Astrocyte of the spinal cord (primary cell): Measurements from ENCODE around the gene AFTPH.
"Not testable (repeated sequence)": the region's sequence is repeated elsewhere in the genome, so short reads cannot be mapped to it uniquely, and the experiment has no call there.

Experiments used
- DNase-seq: peaks from one replicate; pipeline ENCODE4 v3.0.0; 2011; ENCODE audit warnings: low read depth, low spot score
- H3K4me3 ChIP-seq: 2 replicates; pipeline ENCODE4 v1.5.1; 2011; ENCODE audit warnings: low read depth, mild to moderate bottlenecking, low read length, moderate library complexity
- in situ Hi-C: cut with HindIII; loops from 2 replicates; pipeline ENCODE4 v1.10.0; 2017; ENCODE audit warnings: low sequenced_read_pairs
- TF ChIP-seq, protein P1 (sequence below): IDR thresholded peaks from 2 replicates; pipeline ENCODE4 v1.5.1; 2012; ENCODE audit warnings: low read depth, mild to moderate bottlenecking, low read length, inconsistent platforms

AFTPH gene

DNA sequence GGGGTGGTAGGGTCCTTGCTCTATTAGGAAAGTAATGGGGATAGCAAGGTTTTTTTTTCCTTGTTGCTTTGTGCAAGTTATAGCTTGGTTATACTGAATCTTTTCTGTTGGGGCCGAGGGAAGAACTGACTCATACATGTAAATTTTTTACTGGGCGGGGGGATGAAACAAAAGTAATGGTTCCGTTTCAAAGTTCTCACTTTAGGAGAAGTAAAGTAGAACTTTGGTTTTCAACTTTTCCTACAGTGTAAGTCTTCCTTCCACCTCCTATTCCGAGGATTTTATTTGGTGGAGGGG, 1.1 kb downstream of the AFTPH start:
- in situ Hi-C loops = no loop called here
- H3K4me3 ChIP-seq = peak overlapping the region; percentile 88
- peak; percentile 28 for DNase-seq
- TF ChIP-seq, protein P1, sequence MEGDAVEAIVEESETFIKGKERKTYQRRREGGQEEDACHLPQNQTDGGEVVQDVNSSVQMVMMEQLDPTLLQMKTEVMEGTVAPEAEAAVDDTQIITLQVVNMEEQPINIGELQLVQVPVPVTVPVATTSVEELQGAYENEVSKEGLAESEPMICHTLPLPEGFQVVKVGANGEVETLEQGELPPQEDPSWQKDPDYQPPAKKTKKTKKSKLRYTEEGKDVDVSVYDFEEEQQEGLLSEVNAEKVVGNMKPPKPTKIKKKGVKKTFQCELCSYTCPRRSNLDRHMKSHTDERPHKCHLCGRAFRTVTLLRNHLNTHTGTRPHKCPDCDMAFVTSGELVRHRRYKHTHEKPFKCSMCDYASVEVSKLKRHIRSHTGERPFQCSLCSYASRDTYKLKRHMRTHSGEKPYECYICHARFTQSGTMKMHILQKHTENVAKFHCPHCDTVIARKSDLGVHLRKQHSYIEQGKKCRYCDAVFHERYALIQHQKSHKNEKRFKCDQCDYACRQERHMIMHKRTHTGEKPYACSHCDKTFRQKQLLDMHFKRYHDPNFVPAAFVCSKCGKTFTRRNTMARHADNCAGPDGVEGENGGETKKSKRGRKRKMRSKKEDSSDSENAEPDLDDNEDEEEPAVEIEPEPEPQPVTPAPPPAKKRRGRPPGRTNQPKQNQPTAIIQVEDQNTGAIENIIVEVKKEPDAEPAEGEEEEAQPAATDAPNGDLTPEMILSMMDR = no peak

DNA sequence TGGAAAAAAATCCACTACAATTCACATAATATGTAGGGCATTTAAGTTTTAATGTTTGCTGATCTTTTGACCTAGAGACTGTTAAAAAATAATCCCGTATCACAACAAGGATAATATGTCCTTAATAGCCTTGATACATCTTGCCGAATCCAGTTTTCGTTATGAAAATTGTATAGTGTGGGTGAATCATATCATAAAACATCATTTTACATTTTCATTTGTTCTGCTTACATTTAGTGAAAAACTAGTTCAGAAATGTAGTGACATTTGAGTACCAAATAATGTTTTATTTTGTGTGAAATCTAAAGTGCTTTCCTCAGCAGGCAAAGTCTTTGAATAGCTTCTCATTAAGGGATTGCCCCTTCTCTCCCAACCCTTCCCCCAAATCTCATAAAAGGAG, 1.9 kb downstream of the AFTPH start:
- TF ChIP-seq, protein P1 = no peak
- in situ Hi-C loops = no loop called here
- no peak overlapping the region for H3K4me3 ChIP-seq
- DNase-seq = no peak

DNA sequence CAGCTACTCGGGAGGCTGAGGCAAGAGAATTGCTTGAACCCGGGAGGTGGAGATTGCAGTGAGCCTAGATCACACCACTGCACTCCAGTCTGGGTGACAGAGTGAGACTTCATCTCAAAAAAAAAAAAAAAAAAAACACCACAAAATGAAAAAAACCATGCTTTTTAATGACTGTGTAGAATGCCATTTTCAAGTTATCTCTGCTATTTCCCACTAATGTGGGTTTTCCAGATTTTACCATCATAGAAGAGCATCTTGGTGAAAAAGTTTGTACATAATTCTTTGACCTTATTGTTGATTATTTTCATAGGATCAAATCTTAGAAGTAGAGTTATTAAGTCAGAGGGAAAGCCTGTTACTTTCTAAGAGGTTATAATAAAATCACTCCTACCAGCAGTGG, 6.8 kb downstream of the AFTPH start:
- H3K4me3 ChIP-seq, in situ Hi-C loops, DNase-seq: not testable (repeated sequence)

DNA sequence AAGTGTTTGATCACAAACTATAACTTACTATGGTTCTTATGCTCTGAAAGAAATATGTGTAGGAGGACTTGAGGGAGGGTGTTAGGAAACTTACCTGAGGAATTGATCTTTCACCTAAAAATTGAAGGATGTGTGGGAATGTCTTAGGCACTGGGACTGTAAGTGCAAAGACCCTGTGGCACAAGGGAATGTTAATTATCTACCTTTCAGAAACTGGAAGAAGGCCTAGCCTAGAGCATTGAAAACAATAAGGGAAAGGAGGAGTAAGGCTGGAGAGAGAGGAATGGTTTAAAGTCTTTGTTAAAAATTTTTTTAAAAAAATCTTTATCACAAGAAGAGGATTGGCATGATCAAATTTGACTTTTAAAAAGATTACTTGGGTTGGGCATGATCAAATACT, 7.9 kb downstream of the AFTPH start:
- DNase-seq = no peak
- no peak overlapping the region for H3K4me3 ChIP-seq
- in situ Hi-C loops = no loop called here
- TF ChIP-seq, protein P1 = no peak

DNA sequence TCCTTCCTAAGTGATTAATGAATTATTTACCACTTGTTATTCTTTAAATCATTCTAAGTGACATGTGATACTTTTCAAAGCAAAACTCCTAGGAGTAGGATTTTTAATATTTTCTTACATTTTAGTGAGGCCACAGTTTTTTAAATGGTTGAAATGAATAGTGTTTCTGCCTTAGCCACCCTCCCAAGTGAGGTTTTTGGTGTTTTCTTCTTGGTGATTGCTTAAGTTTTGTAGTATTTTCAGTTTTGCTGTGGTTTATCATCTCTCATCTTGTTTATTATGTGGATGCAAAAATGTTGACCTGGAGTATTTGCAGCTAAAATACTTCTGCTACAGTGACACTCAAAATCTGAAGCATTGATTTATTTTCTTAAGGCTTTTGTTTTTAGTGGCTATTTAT, 9.8 kb downstream of the AFTPH start:
- no peak overlapping the region for H3K4me3 ChIP-seq
- DNase-seq = no peak
- in situ Hi-C loops = no loop called here
- TF ChIP-seq, protein P1 = no peak

DNA sequence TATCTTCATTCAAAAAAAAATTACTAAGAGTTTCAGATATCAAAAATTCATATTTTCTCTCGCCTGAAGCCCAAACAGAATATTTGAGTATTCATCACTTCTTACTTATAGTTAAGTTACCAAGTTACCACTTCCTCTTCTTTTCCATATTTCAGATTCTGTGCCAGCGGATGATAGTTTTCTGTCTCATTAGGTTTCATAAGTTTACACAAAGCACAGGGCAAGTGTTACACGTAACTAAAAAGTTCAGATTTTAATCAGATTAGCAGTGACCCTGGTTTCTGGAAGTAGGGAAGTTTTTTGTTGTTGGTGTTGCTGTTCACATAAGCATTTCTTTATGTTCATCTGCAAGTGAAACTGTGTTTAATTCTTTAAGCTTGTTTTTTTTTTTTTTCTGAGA, 10.2 kb downstream of the AFTPH start:
- H3K4me3 ChIP-seq = no peak overlapping the region
- TF ChIP-seq, protein P1 = no peak
- DNase-seq = no peak
- in situ Hi-C loops = no loop called here

DNA sequence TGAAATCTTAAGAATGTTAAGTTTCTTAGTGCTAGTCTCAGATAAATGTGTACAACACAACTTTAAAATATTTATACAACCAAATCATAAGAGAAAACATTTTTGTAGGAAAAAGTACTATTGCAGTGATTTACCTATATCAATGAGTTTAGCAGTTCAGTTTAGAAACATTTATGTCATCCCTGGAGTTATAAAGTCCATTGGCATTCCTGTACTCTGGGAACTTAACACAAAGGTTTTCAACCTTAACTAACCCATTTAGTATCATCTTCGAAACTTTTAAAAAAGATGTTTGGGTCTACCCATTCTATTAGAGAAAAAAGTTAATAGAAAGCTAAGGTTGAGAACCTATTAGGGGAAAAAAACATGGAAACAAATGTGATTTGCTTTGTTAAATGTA, 10.9 kb downstream of the AFTPH start:
- no peak for DNase-seq
- in situ Hi-C loops = no loop called here
- H3K4me3 ChIP-seq = no peak overlapping the region
- TF ChIP-seq, protein P1 = no peak
